H1 (cell line): ENCODE results near the gene GABRP. TPM values are rescaled to one million over a fixed set of nuclear protein-coding genes. Genes with fewer than 3 reads are reported as not detected.

Experiments used
- BACH1 ChIP-seq: IDR thresholded peaks from 2 replicates; pipeline ENCODE4 v1.6.1; 2012; ENCODE audit warnings: low read length, improper control_type of control experiment
- CHD7 ChIP-seq: fragments of 300-600 bp; sonication (generic); IDR thresholded peaks from 2 replicates; pipeline ENCODE4 v1.7.1; 2012; ENCODE audit warnings: low read length, moderate library complexity, mild to moderate bottlenecking, inconsistent platforms; ENCODE audit not compliant: insufficient replicate concordance
- HDAC2 ChIP-seq, 2 experiments: fragments of 300-600 bp in 1 of 2; sonication (generic) in 1 of 2; IDR thresholded peaks; 2 replicates each; pipeline ENCODE4 v1.6.1; 2011 to 2012; ENCODE audit warnings: low read depth in 2 of 2, low read length in 2 of 2, mild to moderate bottlenecking in 2 of 2, moderate library complexity in 2 of 2, borderline replicate concordance in 1 of 2, inconsistent platforms in 1 of 2
- JUN ChIP-seq: IDR thresholded peaks from 2 replicates; pipeline ENCODE4 v1.6.1; 2011; ENCODE audit warnings: low read depth, mild to moderate bottlenecking, improper control_type of control experiment, low read length
- NRF1 ChIP-seq: IDR thresholded peaks from 2 replicates; pipeline ENCODE4 v1.6.1; 2011; ENCODE audit warnings: mild to moderate bottlenecking, low read depth, low read length, improper control_type of control experiment
- POLR2AphosphoS5 ChIP-seq: IDR thresholded peaks from 2 replicates; pipeline ENCODE4 v1.6.1; 2011; ENCODE audit warnings: low read depth, low read length
- RAD21 ChIP-seq, 2 experiments: IDR thresholded peaks in 1 of 2; conservative IDR thresholded peaks in 1 of 2; 2 replicates each; pipeline ENCODE4 v1.6.1; 2011; ENCODE audit warnings: low read depth in 2 of 2, low read length in 2 of 2, improper control_type of control experiment in 1 of 2, inconsistent platforms in 1 of 2, mild to moderate bottlenecking in 1 of 2, moderate library complexity in 1 of 2
- SIN3A ChIP-seq, 2 experiments: IDR thresholded peaks in 1 of 2; conservative IDR thresholded peaks in 1 of 2; 2 replicates each; pipeline ENCODE4 v1.6.1; 2011 to 2012; ENCODE audit warnings: low read length in 2 of 2, improper control_type of control experiment in 1 of 2, low read depth in 1 of 2, mild to moderate bottlenecking in 1 of 2
- SP2 ChIP-seq: IDR thresholded peaks from 2 replicates; pipeline ENCODE4 v1.6.1; 2012; ENCODE audit warnings: mild to moderate bottlenecking, low read length, inconsistent platforms
- TEAD4 ChIP-seq: IDR thresholded peaks from 2 replicates; pipeline ENCODE4 v1.6.1; 2012; ENCODE audit warnings: low read depth, low read length, inconsistent platforms, mixed read lengths
- polyA plus RNA-seq, 7 experiments: library from polyadenylated mRNA; depleted of rRNA in 3 of 7; stranded (reverse) in 5 of 7; unstranded in 2 of 7; fragments of >200 nt in 5 of 7; fragments of 200-250 nt in 2 of 7; gene quantifications; 1 replicate in 5 of 7; 2 replicates in 1 of 7; 4 replicates in 1 of 7; pipeline versions ENCODE4 v1.2.1 to v1.2.3, GENCODE V29; 2011 to 2013; ENCODE audit warnings: missing spikeins in 2 of 7, mixed read lengths in 2 of 7
- total RNA-seq: library from RNA; stranded (reverse); fragmentation: NEBNext Ultra II Directional; extraction: Animal tissue kit (Norgen Biotek cat#: 25700); gene quantifications from 2 replicates; pipeline ENCODE4 v1.2.1, GENCODE V29; 2021

The GABRP gene
- total and polyA plus RNA-seq, 2 of the 8 experiments (the other 6 are each of a cell fraction or from before 2014, with no cell fraction given) = 3.7 to 4.0 TPM

GRCh38 chr5:170861667-170861916 is 78.1 kb downstream of the GABRP start (continued):
- no peak for TF ChIP-seq CHD7
- TF ChIP-seq SP2 = no peak
- TF ChIP-seq SIN3A (conservative IDR thresholded peaks at IDR 0.05 in 1 of 2, IDR thresholded peaks at IDR 0.05 in 1 of 2; ENCODE audit: low read depth in 1 of 2, low read length in 2 of 2) = no peak
- TF ChIP-seq TEAD4 = no peak
- TF ChIP-seq BACH1 = no peak
- no peak for TF ChIP-seq HDAC2 (IDR thresholded peaks at IDR 0.05; ENCODE audit: borderline replicate concordance in 1 of 2, low read depth in 2 of 2, low read length in 2 of 2)
- no peak for TF ChIP-seq NRF1
- TF ChIP-seq RAD21 (IDR thresholded peaks at IDR 0.05 in 1 of 2, conservative IDR thresholded peaks at IDR 0.05 in 1 of 2; ENCODE audit: low read depth in 2 of 2, low read length in 2 of 2) = no peak
- TF ChIP-seq JUN = no peak
- no peak for TF ChIP-seq POLR2AphosphoS5
